ENCODE results near the gene ILDR2.
A peak's percentile ranks its signal among the peaks of the same experiment; 100 is the strongest.

The ILDR2 gene

DNA sequence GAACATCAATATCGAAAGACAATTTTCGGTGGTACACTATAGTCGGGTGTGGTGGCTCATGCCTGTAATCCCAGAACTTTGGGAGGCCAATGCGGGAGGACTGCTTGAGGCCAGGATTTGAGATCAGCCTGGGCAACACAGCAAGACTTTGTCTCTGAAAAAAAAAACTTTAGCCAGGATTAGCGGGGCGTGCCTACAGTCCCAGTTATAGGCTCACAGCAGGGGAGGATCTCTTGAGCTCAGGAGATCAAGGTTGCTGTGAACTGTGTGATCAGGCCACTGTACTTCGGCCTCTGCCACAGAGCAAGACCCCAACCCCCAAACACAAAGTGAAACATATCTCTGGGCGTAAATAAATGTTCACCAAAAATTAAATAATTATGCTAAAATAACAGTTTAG lies 100.9 kb downstream of the ILDR2 start:
- Histone ChIP-seq H2AFZ (ENCODE audit: low read length) (no peak overlapping the region), H4K20me1 (ENCODE audit: insufficient read depth, low read length) (no peaks in the 10 kb centered on the region), H3F3A (ENCODE audit: insufficient read depth, low read length) (peaks cover 16% of the 10 kb centered on the region; the same call in 1 of the 2 replicates), H3K9me3 (replicated peaks; ENCODE audit: insufficient read depth, low read length) (no peaks in the 10 kb centered on the region), H3K4me2 (ENCODE audit: low read depth, low read length) (peak overlapping the region; percentile 73; the same call in 1 of the 2 replicates), H3K36me3 (replicated peaks; ENCODE audit: insufficient read depth, low read length) (no peaks in the 10 kb centered on the region; the same call in 1 of the 2 replicates), H3K4me3 (ENCODE audit: low read length) (no peak overlapping the region), H3K27me3 (replicated peaks; ENCODE audit: insufficient read depth, low read length) (no peaks in the 10 kb centered on the region), H3K79me2 (ENCODE audit: low read length) (peaks cover 64% of the 10 kb centered on the region), H3K27ac (ENCODE audit: low read length) (no peak overlapping the region), H3K9me2 (replicated peaks; ENCODE audit: insufficient read depth, low read length) (no peaks in the 10 kb centered on the region), H3K4me1 (ENCODE audit: low read length) (peaks cover 18% of the 10 kb centered on the region), H3K9ac (ENCODE audit: low read length) (no peak overlapping the region)
- no peak for TF ChIP-seq EZH2phosphoT487 (IDR thresholded peaks at IDR 0.05; ENCODE audit: low read length)
- no peak for TF ChIP-seq EZH2 (optimal IDR thresholded peaks at IDR 0.05; ENCODE audit: low read depth, low read length)
- TF ChIP-seq, protein P1, sequence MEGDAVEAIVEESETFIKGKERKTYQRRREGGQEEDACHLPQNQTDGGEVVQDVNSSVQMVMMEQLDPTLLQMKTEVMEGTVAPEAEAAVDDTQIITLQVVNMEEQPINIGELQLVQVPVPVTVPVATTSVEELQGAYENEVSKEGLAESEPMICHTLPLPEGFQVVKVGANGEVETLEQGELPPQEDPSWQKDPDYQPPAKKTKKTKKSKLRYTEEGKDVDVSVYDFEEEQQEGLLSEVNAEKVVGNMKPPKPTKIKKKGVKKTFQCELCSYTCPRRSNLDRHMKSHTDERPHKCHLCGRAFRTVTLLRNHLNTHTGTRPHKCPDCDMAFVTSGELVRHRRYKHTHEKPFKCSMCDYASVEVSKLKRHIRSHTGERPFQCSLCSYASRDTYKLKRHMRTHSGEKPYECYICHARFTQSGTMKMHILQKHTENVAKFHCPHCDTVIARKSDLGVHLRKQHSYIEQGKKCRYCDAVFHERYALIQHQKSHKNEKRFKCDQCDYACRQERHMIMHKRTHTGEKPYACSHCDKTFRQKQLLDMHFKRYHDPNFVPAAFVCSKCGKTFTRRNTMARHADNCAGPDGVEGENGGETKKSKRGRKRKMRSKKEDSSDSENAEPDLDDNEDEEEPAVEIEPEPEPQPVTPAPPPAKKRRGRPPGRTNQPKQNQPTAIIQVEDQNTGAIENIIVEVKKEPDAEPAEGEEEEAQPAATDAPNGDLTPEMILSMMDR (IDR thresholded peaks at IDR 0.05; ENCODE audit: low read length) = no peak
- no peak for DNase-seq

DNA sequence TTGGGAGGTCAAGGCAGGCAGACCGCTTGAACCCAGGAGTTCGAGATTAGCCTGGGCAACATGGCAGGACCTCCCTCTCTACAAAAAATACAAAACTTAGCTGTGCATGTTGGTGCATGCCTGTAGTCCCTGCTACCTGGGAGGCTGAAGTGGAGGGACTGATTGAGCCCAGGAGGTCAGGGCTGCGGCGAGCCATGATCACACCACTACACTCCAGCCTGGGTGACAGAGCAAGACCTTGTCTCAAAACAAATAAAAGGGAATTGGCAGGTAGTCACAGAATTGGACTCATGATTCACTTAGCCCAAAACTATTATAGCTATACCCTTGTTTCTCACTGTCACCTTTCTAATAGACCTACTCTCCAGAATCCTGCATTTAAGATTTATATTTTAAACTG lies 104.8 kb downstream of the ILDR2 start:
- peaks cover 80% of the 10 kb centered on the region for H3K79me2 ChIP-seq (ENCODE audit: low read length)
- no peaks in the 10 kb centered on the region for H3K9me2 ChIP-seq (replicated peaks; ENCODE audit: insufficient read depth, low read length)
- H4K20me1 ChIP-seq (ENCODE audit: insufficient read depth, low read length) = no peaks in the 10 kb centered on the region
- DNase-seq = no peak
- peaks cover 12% of the 10 kb centered on the region for H3K4me1 ChIP-seq (ENCODE audit: low read length)
- H3K4me2 ChIP-seq (ENCODE audit: low read depth, low read length) = no peak overlapping the region
- no peak overlapping the region for H3K4me3 ChIP-seq (ENCODE audit: low read length)
- no peaks in the 10 kb centered on the region for H3K9me3 ChIP-seq (replicated peaks; ENCODE audit: insufficient read depth, low read length)
- no peak overlapping the region for H3K27ac ChIP-seq (ENCODE audit: low read length)
- H2AFZ ChIP-seq (ENCODE audit: low read length) = no peak overlapping the region
- peaks cover 8% of the 10 kb centered on the region; the same call in 1 of the 2 replicates for H3K36me3 ChIP-seq (replicated peaks; ENCODE audit: insufficient read depth, low read length)
- no peaks in the 10 kb centered on the region for H3K27me3 ChIP-seq (replicated peaks; ENCODE audit: insufficient read depth, low read length)
- TF ChIP-seq, protein P1 (IDR thresholded peaks at IDR 0.05; ENCODE audit: low read length) = no peak
- no peak for TF ChIP-seq EZH2phosphoT487 (IDR thresholded peaks at IDR 0.05; ENCODE audit: low read length)
- no peak for TF ChIP-seq EZH2 (optimal IDR thresholded peaks at IDR 0.05; ENCODE audit: low read depth, low read length)
- H3F3A ChIP-seq (ENCODE audit: insufficient read depth, low read length) = peaks cover 2% of the 10 kb centered on the region; the same call in 1 of the 2 replicates
- H3K9ac ChIP-seq (ENCODE audit: low read length) = no peak overlapping the region

GRCh38 chr1:166869318-166870099 lies 105.8 kb downstream of the ILDR2 start:
- TF ChIP-seq EZH2 (optimal IDR thresholded peaks at IDR 0.05; ENCODE audit: low read depth, low read length) (no peak), EZH2phosphoT487 (IDR thresholded peaks at IDR 0.05; ENCODE audit: low read length) (no peak)
- TF ChIP-seq, protein P1 (IDR thresholded peaks at IDR 0.05; ENCODE audit: low read length) = no peak
- Histone ChIP-seq H2AFZ (ENCODE audit: low read length) (no peak overlapping the region), H3F3A (ENCODE audit: insufficient read depth, low read length) (no peaks in the 10 kb centered on the region), H3K4me1 (ENCODE audit: low read length) (peaks cover 6% of the 10 kb centered on the region), H3K9ac (ENCODE audit: low read length) (no peak overlapping the region), H3K27me3 (replicated peaks; ENCODE audit: insufficient read depth, low read length) (no peaks in the 10 kb centered on the region), H3K4me2 (ENCODE audit: low read depth, low read length) (0 out of 2 replicates have a peak overlapping the region, but pooled peaks have one; percentile 4), H3K4me3 (ENCODE audit: low read length) (no peak overlapping the region), H3K9me3 (replicated peaks; ENCODE audit: insufficient read depth, low read length) (no peaks in the 10 kb centered on the region), H3K27ac (ENCODE audit: low read length) (peak overlapping the region; percentile 13; the same call in 1 of the 2 replicates), H4K20me1 (ENCODE audit: insufficient read depth, low read length) (no peaks in the 10 kb centered on the region), H3K36me3 (replicated peaks; ENCODE audit: insufficient read depth, low read length) (peaks cover 8% of the 10 kb centered on the region; the same call in 1 of the 2 replicates), H3K79me2 (ENCODE audit: low read length) (peaks cover 76% of the 10 kb centered on the region), H3K9me2 (replicated peaks; ENCODE audit: insufficient read depth, low read length) (no peaks in the 10 kb centered on the region)
- DNase-seq = peak; percentile 52
